Measurements from ENCODE around the gene TRPM4. TPM values are rescaled to one million over a fixed set of nuclear protein-coding genes. Genes with fewer than 3 reads are reported as not detected.

TRPM4 gene
- total and polyA plus RNA-seq, 10 of the 15 experiments (the other 5 are each of a cell fraction or from before 2014, with no cell fraction given): 0.10 to 0.64 (median 0.15) TPM; not detected in 7

GRCh38 chr19:49150106-49150943, 7.3 kb upstream of the TRPM4 start (continued):
- TF ChIP-seq ZBTB4 (CRISPR knock-in tag; IDR thresholded peaks at IDR 0.05) (no peak), ZNF274 (IDR thresholded peaks at IDR 0.05; ENCODE audit: insufficient read depth, insufficient read length) (no peak), SRF (IDR thresholded peaks at IDR 0.05; ENCODE audit: low read depth in 2 of 2, low read length in 2 of 2) (no peak), MLLT1 (IDR thresholded peaks at IDR 0.05) (peak; percentile 45; the same call in 1 of the 2 replicates), NBN (IDR thresholded peaks at IDR 0.05) (peak; percentile 82; the same call in 1 of the 2 replicates), EGR1 (IDR thresholded peaks at IDR 0.05; ENCODE audit: borderline replicate concordance in 1 of 2, low read depth in 2 of 2, low read length in 2 of 2) (no peak), TBL1XR1 (IDR thresholded peaks at IDR 0.05; ENCODE audit: low read depth, low read length) (no peak), ZNF622 (IDR thresholded peaks at IDR 0.05) (no peak), MEF2A (IDR thresholded peaks at IDR 0.05; ENCODE audit: insufficient read depth, low read depth, low read length) (no peak), IRF4 (IDR thresholded peaks at IDR 0.05; ENCODE audit: low read depth, low read length) (no peak), ZNF207 (IDR thresholded peaks at IDR 0.05; ENCODE audit: borderline replicate concordance) (peak; percentile 41; the same call in 1 of the 2 replicates), DPF2 (IDR thresholded peaks at IDR 0.05) (peak; percentile 43; the same call in 1 of the 2 replicates), NFIC (IDR thresholded peaks at IDR 0.05; ENCODE audit: low read depth, low read length) (no peak), MTA2 (IDR thresholded peaks at IDR 0.05; ENCODE audit: low read depth) (peak; percentile 21; the same call in 1 of the 2 replicates), HSF1 (IDR thresholded peaks at IDR 0.05; ENCODE audit: low read depth, low read length) (no peak), EZH2 (IDR thresholded peaks at IDR 0.05; ENCODE audit: borderline replicate concordance, control insufficient read depth, low read depth, low read length) (no peak), HDAC2 (IDR thresholded peaks at IDR 0.05) (no peak), ZNF24 (IDR thresholded peaks at IDR 0.05) (no peak), SKIL (IDR thresholded peaks at IDR 0.05; ENCODE audit: low read depth, poor library complexity, severe bottlenecking) (peak; percentile 89), KLF5 (IDR thresholded peaks at IDR 0.05; ENCODE audit: partially characterized antibody) (peak; percentile 98), TCF12 (IDR thresholded peaks at IDR 0.05; ENCODE audit: low read depth, low read length) (no peak), FOS (IDR thresholded peaks at IDR 0.05; ENCODE audit: borderline replicate concordance, extremely low read depth, insufficient read length) (no peak), CREM (IDR thresholded peaks at IDR 0.05; ENCODE audit: low read depth) (no peak)
